Kidney (tissue), 14 donors: ENCODE data around the gene POMT1. TPM values are rescaled to one million over a fixed set of nuclear protein-coding genes. Genes with fewer than 3 reads are reported as not detected.

Source experiments
- DNase-seq, 5 donors: peaks; one replicate each; pipeline ENCODE4 v3.0.0-alpha.2; 2013 to 2020
- FAIRE-seq: peaks from 2 replicates; lab custom pipeline; 2012; peaks lifted over from hg19 to GRCh38; lab: Jason Lieb, UNC
- H3K27ac ChIP-seq, 2 donors: one replicate each; pipeline ENCODE4 v1.7.0; 2013; ENCODE audit warnings: low read depth in 2 of 2, low read length in 2 of 2, inconsistent platforms in 1 of 2
- H3K27me3 ChIP-seq: one replicate; pipeline ENCODE4 v1.7.1; 2013; ENCODE audit warnings: low read length, inconsistent platforms; ENCODE audit not compliant: control insufficient read depth, insufficient read depth
- H3K36me3 ChIP-seq, 3 donors: one replicate each; pipeline versions ENCODE4 v1.7.0 to v1.7.1; 2013; ENCODE audit warnings: low read length in 3 of 3, control low read depth in 1 of 3, inconsistent platforms in 1 of 3; ENCODE audit not compliant: insufficient read depth in 3 of 3, control insufficient read depth in 2 of 3
- H3K4me1 ChIP-seq, 3 donors: one replicate each; pipeline versions ENCODE4 v1.7.0 to v1.7.1; 2013; ENCODE audit warnings: low read length in 3 of 3, inconsistent platforms in 1 of 3, low read depth in 1 of 3; ENCODE audit not compliant: control insufficient read depth in 2 of 3, insufficient read depth in 2 of 3
- H3K4me3 ChIP-seq, 3 donors: one replicate each; pipeline versions ENCODE4 v1.7.0 to v1.8.1; 2013; ENCODE audit warnings: low read length in 3 of 3, control low read depth in 1 of 3, inconsistent platforms in 1 of 3
- H3K9ac ChIP-seq, 3 donors: one replicate each; pipeline versions ENCODE4 v1.7.0 to v1.7.1; 2013; ENCODE audit warnings: low read length in 3 of 3, control low read depth in 1 of 3, inconsistent platforms in 1 of 3
- H3K9me3 ChIP-seq, 3 donors: one replicate each; pipeline versions ENCODE4 v1.7.0 to v1.7.1; 2013; ENCODE audit warnings: low read length in 3 of 3, control low read depth in 1 of 3, inconsistent platforms in 1 of 3; ENCODE audit not compliant: control insufficient read depth in 2 of 3, insufficient read depth in 1 of 3
- intact Hi-C: fragments of 100-400 bp; cut with DNase I; formaldehyde crosslinking; loops from one replicate; pipeline ENCODE4 v1.11.1; 2022
- polyA plus RNA-seq: library from polyadenylated mRNA; stranded (reverse); fragments of 350-450 nt; fragmentation: Illumina TruSeq; extraction: RNeasy Lipid Tissue Mini Kit (QIAGEN cat#74804); gene quantifications from one replicate; pipeline ENCODE4 v1.2.3, GENCODE V29; 2014; ENCODE audit warnings: low read depth, low replicate concordance; ENCODE audit not compliant: insufficient read depth
- total RNA-seq: library from RNA; stranded (reverse); fragmentation: NEBNext Ultra II Directional; extraction: Animal tissue kit (Norgen Biotek cat#: 25700); gene quantifications from one replicate; pipeline ENCODE4 v1.2.1, GENCODE V29; 2021
- TF ChIP-seq, protein P1 (sequence below): IDR thresholded peaks from 3 replicates; pipeline ENCODE4 v1.5.1; 2012; ENCODE audit warnings: mild to moderate bottlenecking, moderate library complexity, borderline replicate concordance; ENCODE audit not compliant: insufficient read depth; ENCODE audit errors: extremely low read depth
- donor health status: control.
- donor health status: control.
- donor health status: control.
- donor health status: control.
- donor health status: control.
- donor health status: DM: yes; HTN: yes; CAD: no.
- donor health status: Normal renal cell carcinoma (clear cell type).

POMT1 gene
- total and polyA plus RNA-seq, 2 donors from 2014 or later: 32.3 to 36.5 TPM

DNA sequence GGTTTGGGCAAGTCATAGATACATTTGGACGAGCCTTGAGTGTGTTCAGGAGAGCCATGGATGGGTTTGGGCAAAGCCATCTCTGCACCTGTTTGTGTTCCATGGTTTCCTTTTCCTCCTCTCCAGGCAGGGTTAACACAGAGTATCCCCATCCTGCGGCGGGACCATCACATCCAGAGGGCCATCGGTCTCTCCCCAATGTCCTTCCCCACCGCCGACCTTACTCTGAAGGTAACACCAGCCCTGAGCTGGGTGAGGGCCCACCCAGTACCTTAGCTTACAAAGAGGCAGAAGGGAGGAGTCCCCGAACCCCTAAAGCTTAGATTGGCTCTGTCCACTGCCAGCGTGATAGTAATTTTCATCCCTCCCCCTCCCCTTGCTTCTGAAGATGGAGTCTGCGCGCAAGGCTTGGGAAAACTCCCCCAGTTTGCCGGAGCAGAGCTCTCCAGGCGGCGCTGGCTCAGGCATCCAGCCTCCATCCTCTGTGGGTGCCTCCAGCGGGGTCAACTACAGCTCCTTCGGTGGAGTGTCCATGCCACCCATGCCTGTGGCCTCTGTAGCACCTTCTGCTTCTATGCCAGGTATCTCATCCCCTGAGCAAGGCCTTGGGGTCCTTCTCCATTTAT is 18.0 kb upstream of the POMT1 start:
- H3K9ac ChIP-seq: no peak overlapping the region
- FAIRE-seq (no peak), DNase-seq (no peak)
- no peaks in the 10 kb centered on the region for H3K4me1 ChIP-seq
- TF ChIP-seq, protein P1, sequence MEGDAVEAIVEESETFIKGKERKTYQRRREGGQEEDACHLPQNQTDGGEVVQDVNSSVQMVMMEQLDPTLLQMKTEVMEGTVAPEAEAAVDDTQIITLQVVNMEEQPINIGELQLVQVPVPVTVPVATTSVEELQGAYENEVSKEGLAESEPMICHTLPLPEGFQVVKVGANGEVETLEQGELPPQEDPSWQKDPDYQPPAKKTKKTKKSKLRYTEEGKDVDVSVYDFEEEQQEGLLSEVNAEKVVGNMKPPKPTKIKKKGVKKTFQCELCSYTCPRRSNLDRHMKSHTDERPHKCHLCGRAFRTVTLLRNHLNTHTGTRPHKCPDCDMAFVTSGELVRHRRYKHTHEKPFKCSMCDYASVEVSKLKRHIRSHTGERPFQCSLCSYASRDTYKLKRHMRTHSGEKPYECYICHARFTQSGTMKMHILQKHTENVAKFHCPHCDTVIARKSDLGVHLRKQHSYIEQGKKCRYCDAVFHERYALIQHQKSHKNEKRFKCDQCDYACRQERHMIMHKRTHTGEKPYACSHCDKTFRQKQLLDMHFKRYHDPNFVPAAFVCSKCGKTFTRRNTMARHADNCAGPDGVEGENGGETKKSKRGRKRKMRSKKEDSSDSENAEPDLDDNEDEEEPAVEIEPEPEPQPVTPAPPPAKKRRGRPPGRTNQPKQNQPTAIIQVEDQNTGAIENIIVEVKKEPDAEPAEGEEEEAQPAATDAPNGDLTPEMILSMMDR: no peak
- intact Hi-C loops: no loop called here
- H3K4me3 ChIP-seq: no peak overlapping the region
- peaks cover 9 to 77% (median 73%) of the 10 kb centered on the region in 3 donors for H3K36me3 ChIP-seq
- no peak overlapping the region for H3K27ac ChIP-seq
- H3K9me3 ChIP-seq: no peaks in the 10 kb centered on the region
- H3K27me3 ChIP-seq: no peaks in the 10 kb centered on the region

- no peaks in the 10 kb centered on the region for H3K4me1 ChIP-seq
- H3K4me3 ChIP-seq: no peak overlapping the region
- TF ChIP-seq, protein P1: no peak
- DNase-seq (no peak), FAIRE-seq (no peak)
- H3K27me3 ChIP-seq: no peaks in the 10 kb centered on the region
- no peak overlapping the region for H3K27ac ChIP-seq
- H3K36me3 ChIP-seq: peaks cover 9 to 78% (median 75%) of the 10 kb centered on the region in 3 donors
- intact Hi-C loops: no loop called here
- H3K9ac ChIP-seq: no peak overlapping the region
- H3K9me3 ChIP-seq: no peaks in the 10 kb centered on the region
Measured at GRCh38 chr9:131485206-131485605, 17.5 kb upstream of the POMT1 start.

- TF ChIP-seq, protein P1: no peak
- peaks cover 12 to 81% (median 80%) of the 10 kb centered on the region in 3 donors for H3K36me3 ChIP-seq
- H3K9ac ChIP-seq: no peak overlapping the region
- intact Hi-C loops: no loop called here
- H3K4me3 ChIP-seq: no peak overlapping the region
- DNase-seq (no peak), FAIRE-seq (no peak)
- H3K4me1 ChIP-seq: no peaks in the 10 kb centered on the region
- H3K9me3 ChIP-seq: no peaks in the 10 kb centered on the region
- no peaks in the 10 kb centered on the region for H3K27me3 ChIP-seq
- no peak overlapping the region for H3K27ac ChIP-seq
Measured at GRCh38 chr9:131485728-131486422, 16.8 kb upstream of the POMT1 start.
